Measurements from ENCODE around the gene IFFO2. TPM values are rescaled to one million over a fixed set of nuclear protein-coding genes. Genes with fewer than 3 reads are reported as not detected.

IFFO2 gene
- polyA plus RNA-seq, 1 of the 3 experiments (the other 2 are of a cell fraction), result 10.5 TPM

DNA sequence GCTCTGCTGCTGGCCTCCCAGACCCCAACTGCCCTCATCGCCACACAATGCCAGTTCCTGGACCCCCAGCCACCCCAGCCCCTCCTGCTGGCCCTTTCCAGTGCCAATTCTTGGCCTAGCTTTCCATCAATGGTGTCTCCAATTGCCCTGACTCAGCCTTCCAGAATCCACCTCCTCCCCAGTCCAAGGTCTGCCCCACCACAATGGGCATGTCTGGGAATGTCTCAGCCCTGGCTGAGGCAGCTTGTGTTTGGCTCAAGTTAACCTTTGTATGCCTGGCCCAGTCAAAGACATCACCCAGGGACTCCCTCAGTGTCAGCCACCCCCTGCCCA, 70.5 kb downstream of the IFFO2 start:
- Histone ChIP-seq H3K27ac (ENCODE audit: low read depth in 2 of 2, low read length in 1 of 2) (peak overlapping the region in 1 of 2 experiments; percentile 50; a peak in 2 of 4 replicates), H3K9me2 (no peaks in the 10 kb centered on the region), H3K4me2 (peak overlapping the region; percentile 43; the same call in 1 of the 2 replicates), H3F3A (replicated peaks; ENCODE audit: insufficient read depth) (peaks cover 5% of the 10 kb centered on the region), H2AFZ (ENCODE audit: low read depth) (no peak overlapping the region), H3K9ac (no peak overlapping the region), H3K27me3 (ENCODE audit: insufficient read depth) (no peaks in the 10 kb centered on the region), H3K9me3 (no peaks in the 10 kb centered on the region), H3K79me2 (ENCODE audit: insufficient read depth) (no peaks in the 10 kb centered on the region), H3K4me1 (ENCODE audit: control insufficient read depth in 1 of 2, insufficient read depth in 2 of 2, low read depth in 1 of 2, low read length in 1 of 2) (peaks cover 0 to 4% of the 10 kb centered on the region in 2 experiments; a peak in 2 of 4 replicates), H3K36me3 (replicated peaks in 1 of 2; ENCODE audit: control insufficient read depth in 1 of 2, insufficient read depth in 2 of 2, low read length in 1 of 2) (peaks cover 0 to 3% of the 10 kb centered on the region in 2 experiments), H3K4me3 (ENCODE audit: low read depth in 2 of 2, low read length in 1 of 2) (no peak overlapping the region), H4K20me1 (ENCODE audit: insufficient read depth) (no peaks in the 10 kb centered on the region)
- POLR2A ChIA-PET, result interaction anchor here (2.4 kb wide), 1 partner anchor 17 kb away, joined by 8 read pairs; the partner anchor contains the start of gene ALDH4A1
- TF ChIP-seq MXI1 (IDR thresholded peaks at IDR 0.05; ENCODE audit: low read depth, low read length) (no peak), TCF12 (IDR thresholded peaks at IDR 0.05) (no peak), NFIC (IDR thresholded peaks at IDR 0.05; ENCODE audit: borderline replicate concordance) (peak; percentile 55)
- TF ChIP-seq, protein P1, sequence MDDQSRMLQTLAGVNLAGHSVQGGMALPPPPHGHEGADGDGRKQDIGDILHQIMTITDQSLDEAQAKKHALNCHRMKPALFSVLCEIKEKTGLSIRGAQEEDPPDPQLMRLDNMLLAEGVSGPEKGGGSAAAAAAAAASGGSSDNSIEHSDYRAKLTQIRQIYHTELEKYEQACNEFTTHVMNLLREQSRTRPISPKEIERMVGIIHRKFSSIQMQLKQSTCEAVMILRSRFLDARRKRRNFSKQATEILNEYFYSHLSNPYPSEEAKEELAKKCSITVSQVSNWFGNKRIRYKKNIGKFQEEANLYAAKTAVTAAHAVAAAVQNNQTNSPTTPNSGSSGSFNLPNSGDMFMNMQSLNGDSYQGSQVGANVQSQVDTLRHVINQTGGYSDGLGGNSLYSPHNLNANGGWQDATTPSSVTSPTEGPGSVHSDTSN (IDR thresholded peaks at IDR 0.05), result peak; percentile 17; the same call in 1 of the 2 replicates
- CTCF ChIA-PET, result interaction anchor here (3.0 to 25.9 kb wide), 5 partner anchors 9 to 288 kb away, joined by 33 to 350 read pairs (median 59); partner anchors contain the start of gene ALDH4A1
- no peak for DNase-seq
- WGBS (ENCODE audit: low lambda C conversion rate), result 100% methylated on average over 1 of the region's 1 CpG

DNA sequence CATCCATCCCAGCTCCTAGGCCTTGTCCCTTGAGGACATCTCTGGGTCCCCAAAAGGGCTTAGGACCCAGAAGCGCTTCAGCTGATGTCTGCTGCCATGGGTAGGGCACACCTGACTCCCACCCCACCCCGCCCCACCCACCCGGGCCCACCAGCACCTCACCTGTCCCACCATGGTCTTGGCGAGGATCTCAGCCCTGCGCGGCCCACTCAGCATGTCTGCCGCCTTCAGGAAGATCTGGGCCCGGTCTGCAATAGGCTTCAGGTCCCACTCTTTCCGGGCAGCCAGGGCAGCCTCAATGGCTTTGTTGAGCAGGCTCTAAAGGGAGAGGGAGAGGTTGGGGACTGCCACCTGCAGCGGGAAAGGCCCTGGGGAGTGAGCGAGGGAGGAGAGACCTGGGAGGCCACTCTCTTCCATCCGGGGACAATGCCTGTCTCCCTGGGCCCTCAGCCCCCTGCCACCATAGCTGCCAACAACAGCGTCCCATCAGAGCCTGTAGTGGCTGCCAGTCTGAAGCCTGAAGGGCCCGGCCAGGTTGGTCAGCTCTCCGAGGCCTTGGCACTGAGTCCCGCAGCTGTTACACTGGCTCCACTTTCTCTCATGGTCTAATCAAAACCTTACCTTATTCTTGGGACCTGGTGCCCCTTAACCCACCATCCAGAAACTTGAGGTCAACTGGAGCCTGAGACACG, 71.0 kb downstream of the IFFO2 start:
- H3K4me1 ChIP-seq (ENCODE audit: control insufficient read depth in 1 of 2, insufficient read depth in 2 of 2, low read depth in 1 of 2, low read length in 1 of 2), result peaks cover 0 to 4% of the 10 kb centered on the region in 2 experiments; a peak in 2 of 4 replicates
- no peaks in the 10 kb centered on the region for H3K9me3 ChIP-seq
- 0 out of 2 replicates have a peak overlapping the region, but pooled peaks have one; percentile 43 for H3K4me2 ChIP-seq
- no peak overlapping the region for H3K9ac ChIP-seq
- WGBS (ENCODE audit: low lambda C conversion rate), result 89% methylated on average over 13 of the region's 17 CpGs
- no peaks in the 10 kb centered on the region for H4K20me1 ChIP-seq (ENCODE audit: insufficient read depth)
- no peaks in the 10 kb centered on the region for H3K27me3 ChIP-seq (ENCODE audit: insufficient read depth)
- TF ChIP-seq, protein P2, sequence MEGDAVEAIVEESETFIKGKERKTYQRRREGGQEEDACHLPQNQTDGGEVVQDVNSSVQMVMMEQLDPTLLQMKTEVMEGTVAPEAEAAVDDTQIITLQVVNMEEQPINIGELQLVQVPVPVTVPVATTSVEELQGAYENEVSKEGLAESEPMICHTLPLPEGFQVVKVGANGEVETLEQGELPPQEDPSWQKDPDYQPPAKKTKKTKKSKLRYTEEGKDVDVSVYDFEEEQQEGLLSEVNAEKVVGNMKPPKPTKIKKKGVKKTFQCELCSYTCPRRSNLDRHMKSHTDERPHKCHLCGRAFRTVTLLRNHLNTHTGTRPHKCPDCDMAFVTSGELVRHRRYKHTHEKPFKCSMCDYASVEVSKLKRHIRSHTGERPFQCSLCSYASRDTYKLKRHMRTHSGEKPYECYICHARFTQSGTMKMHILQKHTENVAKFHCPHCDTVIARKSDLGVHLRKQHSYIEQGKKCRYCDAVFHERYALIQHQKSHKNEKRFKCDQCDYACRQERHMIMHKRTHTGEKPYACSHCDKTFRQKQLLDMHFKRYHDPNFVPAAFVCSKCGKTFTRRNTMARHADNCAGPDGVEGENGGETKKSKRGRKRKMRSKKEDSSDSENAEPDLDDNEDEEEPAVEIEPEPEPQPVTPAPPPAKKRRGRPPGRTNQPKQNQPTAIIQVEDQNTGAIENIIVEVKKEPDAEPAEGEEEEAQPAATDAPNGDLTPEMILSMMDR (IDR thresholded peaks at IDR 0.05), result no peak
- no peak for TF ChIP-seq SIN3A (IDR thresholded peaks at IDR 0.05; ENCODE audit: borderline replicate concordance, low read depth, low read length)
- no peak for TF ChIP-seq SMC3 (IDR thresholded peaks at IDR 0.05; ENCODE audit: low read depth, low read length)
- no peak for TF ChIP-seq FOXM1 (IDR thresholded peaks at IDR 0.05; ENCODE audit: low read depth)
- no peak for TF ChIP-seq GATA2 (CRISPR knock-in tag; IDR thresholded peaks at IDR 0.05)
- TF ChIP-seq RCOR1 (IDR thresholded peaks at IDR 0.05; ENCODE audit: low read length), result no peak
- TF ChIP-seq MXI1 (IDR thresholded peaks at IDR 0.05; ENCODE audit: low read depth, low read length), result no peak
- no peak for TF ChIP-seq EP300 (IDR thresholded peaks at IDR 0.05; ENCODE audit: borderline replicate concordance in 1 of 2, low read depth in 1 of 2, low read length in 1 of 2)
- TF ChIP-seq ELF1 (IDR thresholded peaks at IDR 0.05), result no peak
- TF ChIP-seq, protein P3, sequence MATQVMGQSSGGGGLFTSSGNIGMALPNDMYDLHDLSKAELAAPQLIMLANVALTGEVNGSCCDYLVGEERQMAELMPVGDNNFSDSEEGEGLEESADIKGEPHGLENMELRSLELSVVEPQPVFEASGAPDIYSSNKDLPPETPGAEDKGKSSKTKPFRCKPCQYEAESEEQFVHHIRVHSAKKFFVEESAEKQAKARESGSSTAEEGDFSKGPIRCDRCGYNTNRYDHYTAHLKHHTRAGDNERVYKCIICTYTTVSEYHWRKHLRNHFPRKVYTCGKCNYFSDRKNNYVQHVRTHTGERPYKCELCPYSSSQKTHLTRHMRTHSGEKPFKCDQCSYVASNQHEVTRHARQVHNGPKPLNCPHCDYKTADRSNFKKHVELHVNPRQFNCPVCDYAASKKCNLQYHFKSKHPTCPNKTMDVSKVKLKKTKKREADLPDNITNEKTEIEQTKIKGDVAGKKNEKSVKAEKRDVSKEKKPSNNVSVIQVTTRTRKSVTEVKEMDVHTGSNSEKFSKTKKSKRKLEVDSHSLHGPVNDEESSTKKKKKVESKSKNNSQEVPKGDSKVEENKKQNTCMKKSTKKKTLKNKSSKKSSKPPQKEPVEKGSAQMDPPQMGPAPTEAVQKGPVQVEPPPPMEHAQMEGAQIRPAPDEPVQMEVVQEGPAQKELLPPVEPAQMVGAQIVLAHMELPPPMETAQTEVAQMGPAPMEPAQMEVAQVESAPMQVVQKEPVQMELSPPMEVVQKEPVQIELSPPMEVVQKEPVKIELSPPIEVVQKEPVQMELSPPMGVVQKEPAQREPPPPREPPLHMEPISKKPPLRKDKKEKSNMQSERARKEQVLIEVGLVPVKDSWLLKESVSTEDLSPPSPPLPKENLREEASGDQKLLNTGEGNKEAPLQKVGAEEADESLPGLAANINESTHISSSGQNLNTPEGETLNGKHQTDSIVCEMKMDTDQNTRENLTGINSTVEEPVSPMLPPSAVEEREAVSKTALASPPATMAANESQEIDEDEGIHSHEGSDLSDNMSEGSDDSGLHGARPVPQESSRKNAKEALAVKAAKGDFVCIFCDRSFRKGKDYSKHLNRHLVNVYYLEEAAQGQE (IDR thresholded peaks at IDR 0.05; ENCODE audit: low read depth, low read length), result no peak
- TF ChIP-seq, protein P4, sequence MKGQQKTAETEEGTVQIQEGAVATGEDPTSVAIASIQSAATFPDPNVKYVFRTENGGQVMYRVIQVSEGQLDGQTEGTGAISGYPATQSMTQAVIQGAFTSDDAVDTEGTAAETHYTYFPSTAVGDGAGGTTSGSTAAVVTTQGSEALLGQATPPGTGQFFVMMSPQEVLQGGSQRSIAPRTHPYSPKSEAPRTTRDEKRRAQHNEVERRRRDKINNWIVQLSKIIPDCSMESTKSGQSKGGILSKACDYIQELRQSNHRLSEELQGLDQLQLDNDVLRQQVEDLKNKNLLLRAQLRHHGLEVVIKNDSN (IDR thresholded peaks at IDR 0.05; ENCODE audit: borderline replicate concordance, low read depth), result no peak
- TF ChIP-seq TCF12 (IDR thresholded peaks at IDR 0.05), result no peak
- no peak for TF ChIP-seq RFX5 (IDR thresholded peaks at IDR 0.05; ENCODE audit: low read length)
- TF ChIP-seq RXRA (IDR thresholded peaks at IDR 0.05; ENCODE audit: borderline replicate concordance, low read depth), result no peak
- TF ChIP-seq TAF1 (IDR thresholded peaks at IDR 0.05; ENCODE audit: borderline replicate concordance, low read depth, low read length), result no peak
- H3K4me3 ChIP-seq (ENCODE audit: low read depth in 2 of 2, low read length in 1 of 2), result no peak overlapping the region
- no peak for DNase-seq
- ChIA-PET CTCF (interaction anchor here (0.7 to 25.9 kb wide), 14 partner anchors 10 to 287 kb away, joined by 3 to 350 read pairs (median 9); partner anchors contain the start of genes ALDH4A1 and IFFO2), POLR2A (interaction anchor here (2.4 kb wide), 1 partner anchor 17 kb away, joined by 8 read pairs; the partner anchor contains the start of gene ALDH4A1)
- H3K79me2 ChIP-seq (ENCODE audit: insufficient read depth), result no peaks in the 10 kb centered on the region
- H3K36me3 ChIP-seq (replicated peaks in 1 of 2; ENCODE audit: control insufficient read depth in 1 of 2, insufficient read depth in 2 of 2, low read length in 1 of 2), result peaks cover 0 to 3% of the 10 kb centered on the region in 2 experiments
- peaks cover 5% of the 10 kb centered on the region for H3F3A ChIP-seq (replicated peaks; ENCODE audit: insufficient read depth)
- no peaks in the 10 kb centered on the region for H3K9me2 ChIP-seq
- H3K27ac ChIP-seq (ENCODE audit: low read depth in 2 of 2, low read length in 1 of 2), result no peak overlapping the region
- no peak overlapping the region for H2AFZ ChIP-seq (ENCODE audit: low read depth)

Measured in SK-N-SH (cell line).